Adipocyte (in vitro differentiated cells): ENCODE measurements around the gene FHL2.

Experiments used
- DNase-seq: peaks from one replicate; pipeline ENCODE4 v3.0.0-alpha.2; 2015; ENCODE audit warnings: low read depth
- H3K27me3 ChIP-seq: replicated peaks from 2 replicates; pipeline ENCODE4 v1.7.0; 2013; ENCODE audit warnings: mild to moderate bottlenecking, low read length, moderate library complexity; ENCODE audit not compliant: control insufficient read depth, insufficient read depth
- H3K36me3 ChIP-seq: 2 replicates; pipeline ENCODE4 v1.7.0; 2013; ENCODE audit warnings: low read length, mild to moderate bottlenecking, moderate library complexity; ENCODE audit not compliant: control insufficient read depth, insufficient read depth, severe bottlenecking
- H3K4me1 ChIP-seq: 2 replicates; pipeline ENCODE4 v1.7.0; 2013; ENCODE audit warnings: mild to moderate bottlenecking, low read length, moderate library complexity; ENCODE audit not compliant: control insufficient read depth, insufficient read depth
- H3K4me3 ChIP-seq: 2 replicates; pipeline ENCODE4 v1.7.0; 2013; ENCODE audit warnings: mild to moderate bottlenecking, low read length, moderate library complexity
- H3K9ac ChIP-seq: 2 replicates; pipeline ENCODE4 v1.7.0; 2013; ENCODE audit warnings: mild to moderate bottlenecking, low read length, moderate library complexity
- H3K9me3 ChIP-seq: 2 replicates; pipeline ENCODE4 v1.7.0; 2013; ENCODE audit warnings: mild to moderate bottlenecking, low read length, moderate library complexity; ENCODE audit not compliant: control insufficient read depth

FHL2 gene

DNA sequence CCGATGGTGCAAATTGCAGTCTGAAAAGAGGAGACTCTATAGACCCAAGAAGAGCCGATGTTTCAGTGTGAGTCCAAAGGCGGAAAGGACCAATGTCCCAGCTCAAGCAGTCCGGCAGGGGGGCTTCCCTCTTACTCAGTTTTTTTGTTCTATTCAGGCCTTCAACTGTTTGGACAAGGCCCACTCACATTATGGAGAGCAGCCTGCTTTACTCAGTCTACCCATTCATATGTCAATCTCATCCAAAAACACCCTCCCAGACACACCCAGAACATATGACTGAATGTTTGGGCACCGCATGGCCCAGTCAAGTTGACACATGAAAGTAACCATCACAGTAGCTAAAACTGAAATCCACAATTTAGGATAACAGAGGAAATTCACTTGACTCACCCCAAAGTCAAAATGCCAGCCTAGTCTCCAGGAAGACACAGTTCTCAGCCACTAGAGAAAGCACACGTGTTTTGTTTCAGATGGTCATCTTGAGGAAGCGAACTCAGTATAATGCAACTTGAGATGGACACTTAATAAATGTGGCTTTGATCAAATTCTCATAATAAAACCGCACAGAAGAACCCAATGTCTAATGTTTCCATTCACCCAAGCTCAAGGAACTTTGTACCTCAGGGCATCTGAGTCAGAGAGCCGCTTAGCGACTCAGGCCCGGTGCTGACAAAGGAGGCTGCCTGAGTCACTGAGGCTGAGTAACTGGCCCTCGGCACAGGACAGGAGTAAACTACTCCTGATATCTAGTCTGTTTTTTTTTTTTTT lies 2.4 kb downstream of the FHL2 start:
- H3K4me3 ChIP-seq, result peak overlapping the region; percentile 96
- no peaks in the 10 kb centered on the region for H3K27me3 ChIP-seq
- DNase-seq, result peak; percentile 97
- H3K9ac ChIP-seq, result peak overlapping the region; percentile 98
- H3K36me3 ChIP-seq, result peaks cover 20% of the 10 kb centered on the region
- H3K4me1 ChIP-seq, result peaks cover 45% of the 10 kb centered on the region
- H3K9me3 ChIP-seq, result no peaks in the 10 kb centered on the region

DNA sequence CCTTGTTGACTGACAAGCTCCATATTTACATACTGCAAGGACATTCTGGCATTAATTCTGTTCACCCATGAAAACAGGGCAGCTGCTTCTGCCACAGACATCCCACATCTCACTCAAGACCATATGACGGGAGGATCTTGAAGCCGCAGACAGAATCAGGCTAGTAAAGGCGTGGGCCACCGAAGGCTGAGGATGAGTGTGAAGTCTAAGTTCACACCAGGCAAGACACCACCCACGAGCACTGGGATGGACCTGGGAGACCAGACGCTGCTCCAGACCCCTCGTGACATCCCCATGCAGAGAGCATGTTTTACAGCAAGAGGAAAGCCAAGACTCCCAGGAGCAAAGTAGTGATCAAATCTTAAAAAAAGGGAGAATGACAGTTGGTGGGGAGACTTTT lies 3.2 kb downstream of the FHL2 start:
- H3K9me3 ChIP-seq, result no peaks in the 10 kb centered on the region
- DNase-seq, result no peak
- no peaks in the 10 kb centered on the region for H3K27me3 ChIP-seq
- peak overlapping the region; percentile 96 for H3K4me3 ChIP-seq
- peaks cover 24% of the 10 kb centered on the region for H3K36me3 ChIP-seq
- peaks cover 50% of the 10 kb centered on the region for H3K4me1 ChIP-seq
- H3K9ac ChIP-seq, result peak overlapping the region; percentile 98

DNA sequence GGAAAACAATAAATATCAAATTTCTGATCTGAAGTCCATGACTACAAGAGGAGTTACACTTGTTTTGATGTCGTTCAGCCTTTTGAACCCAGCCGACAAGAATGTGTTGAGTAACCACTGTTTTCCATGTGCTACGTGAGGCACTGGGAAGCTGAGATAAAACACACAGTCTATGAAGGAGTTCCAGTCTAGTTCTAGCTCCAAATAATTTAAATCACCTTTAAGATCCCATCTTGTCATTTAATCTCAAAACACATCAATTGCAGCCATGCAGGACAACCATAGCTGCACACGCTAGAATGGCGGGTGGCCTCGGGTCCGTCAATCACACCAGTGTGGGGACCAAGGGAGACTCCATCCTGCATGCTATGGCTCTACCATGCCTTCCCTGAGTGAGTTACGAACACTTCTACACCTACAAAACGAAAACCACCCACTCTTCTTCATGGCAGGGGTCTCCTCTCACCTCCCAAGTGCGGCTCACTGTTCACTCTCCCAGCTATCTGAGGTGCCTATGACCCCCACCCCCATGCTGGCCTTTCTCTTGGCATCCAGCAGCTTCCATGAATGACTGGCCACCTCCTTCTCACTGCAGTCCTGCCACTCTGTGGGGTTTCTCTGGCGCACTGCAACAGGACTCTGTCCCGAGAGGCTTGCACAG lies 3.8 kb downstream of the FHL2 start:
- Histone ChIP-seq H3K36me3 (peaks cover 24% of the 10 kb centered on the region), H3K4me3 (peak overlapping the region; percentile 96), H3K27me3 (no peaks in the 10 kb centered on the region), H3K4me1 (peaks cover 50% of the 10 kb centered on the region), H3K9ac (peak overlapping the region; percentile 98), H3K9me3 (no peaks in the 10 kb centered on the region)
- DNase-seq, result peak; percentile 66

- peak overlapping the region; percentile 18 for H3K9ac ChIP-seq
- no peaks in the 10 kb centered on the region for H3K9me3 ChIP-seq
- peaks cover 61% of the 10 kb centered on the region for H3K4me1 ChIP-seq
- peaks cover 27% of the 10 kb centered on the region for H3K36me3 ChIP-seq
- DNase-seq, result peak; percentile 84
- no peaks in the 10 kb centered on the region for H3K27me3 ChIP-seq
- peak overlapping the region; percentile 39 for H3K4me3 ChIP-seq
These were observed 5.3 kb downstream of the FHL2 start for GRCh38 chr2:105393373-105394055.

DNA sequence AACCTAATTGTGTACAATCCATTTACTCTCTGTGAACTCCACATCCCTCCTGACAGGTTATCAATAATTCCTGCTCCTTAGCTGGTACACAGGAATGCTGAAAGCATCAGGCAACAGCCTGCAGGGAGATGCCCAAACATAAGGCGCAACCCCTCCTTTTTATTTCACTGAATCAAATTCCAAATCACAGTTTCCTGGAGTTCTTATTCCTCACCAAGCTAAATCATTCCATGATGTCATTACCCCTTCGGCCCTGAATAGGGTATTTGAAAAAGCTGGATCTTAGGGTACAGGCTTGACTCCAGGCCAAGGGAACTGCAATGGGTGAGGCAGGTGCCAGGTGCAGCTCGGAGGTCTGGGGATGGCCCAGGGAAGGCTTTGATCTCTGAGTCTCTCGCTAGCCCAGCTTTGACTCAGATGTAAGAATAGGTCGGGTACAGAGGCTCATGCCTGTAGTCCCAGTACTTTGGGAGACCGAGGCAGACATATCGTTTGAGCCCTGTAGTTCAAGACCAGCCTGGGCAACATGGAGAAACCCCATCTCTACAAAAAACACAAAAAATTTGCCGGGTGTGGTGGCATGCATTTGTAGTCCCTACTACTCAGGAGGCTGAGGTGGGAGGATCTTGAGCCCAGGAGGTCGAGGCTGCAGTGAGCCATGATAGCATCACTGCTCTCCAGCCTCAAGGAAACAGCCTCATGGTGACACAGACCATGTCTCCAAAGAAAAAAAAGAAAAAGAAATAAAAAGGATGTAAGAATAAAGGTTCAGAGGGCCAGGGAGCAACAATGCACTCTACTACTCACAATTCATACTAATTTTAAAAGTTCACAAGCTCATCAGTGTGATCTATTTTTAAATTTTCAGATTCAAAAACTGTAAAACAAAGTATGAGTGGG lies 6.8 kb downstream of the FHL2 start:
- no peaks in the 10 kb centered on the region for H3K27me3 ChIP-seq
- no peak overlapping the region for H3K4me3 ChIP-seq
- DNase-seq, result no peak
- peak overlapping the region; percentile 35 for H3K9ac ChIP-seq
- H3K9me3 ChIP-seq, result no peaks in the 10 kb centered on the region
- H3K4me1 ChIP-seq, result peaks cover 64% of the 10 kb centered on the region
- peaks cover 32% of the 10 kb centered on the region for H3K36me3 ChIP-seq

- Histone ChIP-seq H3K4me3 (no peak overlapping the region), H3K36me3 (peaks cover 34% of the 10 kb centered on the region), H3K4me1 (peaks cover 62% of the 10 kb centered on the region), H3K9me3 (no peaks in the 10 kb centered on the region), H3K27me3 (no peaks in the 10 kb centered on the region), H3K9ac (peak overlapping the region; percentile 35)
- no peak for DNase-seq
These were observed 7.7 kb downstream of the FHL2 start for GRCh38 chr2:105391058-105391627.

DNA sequence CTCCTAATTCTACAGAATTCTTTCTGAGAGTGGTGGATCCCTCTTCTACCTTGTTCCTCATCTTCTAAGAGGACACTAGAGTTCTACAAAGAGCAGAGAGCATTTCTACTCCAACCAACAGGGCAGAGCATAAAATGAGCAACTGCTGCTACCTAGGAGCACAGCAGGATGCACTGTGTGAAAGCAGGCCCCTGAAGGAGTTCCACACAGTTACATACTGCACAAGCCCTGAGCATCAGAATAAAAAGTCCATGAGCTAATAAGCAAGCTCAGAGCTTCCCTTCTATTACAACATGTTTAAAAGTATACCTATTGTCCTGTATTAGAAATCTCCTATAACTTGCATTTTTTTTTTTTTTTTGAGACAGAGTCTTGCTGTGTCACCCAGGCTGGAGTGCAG lies 8.4 kb downstream of the FHL2 start:
- no peak overlapping the region for H3K4me3 ChIP-seq
- H3K9me3 ChIP-seq, result no peaks in the 10 kb centered on the region
- H3K4me1 ChIP-seq, result peaks cover 55% of the 10 kb centered on the region
- H3K27me3 ChIP-seq, result no peaks in the 10 kb centered on the region
- H3K9ac ChIP-seq, result no peak overlapping the region
- peaks cover 38% of the 10 kb centered on the region for H3K36me3 ChIP-seq
- no peak for DNase-seq

- Histone ChIP-seq H3K4me3 (no peak overlapping the region), H3K9me3 (no peaks in the 10 kb centered on the region), H3K36me3 (peaks cover 48% of the 10 kb centered on the region), H3K4me1 (peaks cover 47% of the 10 kb centered on the region), H3K9ac (peak overlapping the region; percentile 77), H3K27me3 (no peaks in the 10 kb centered on the region)
- DNase-seq, result peak; percentile 93
These were observed 9.9 kb downstream of the FHL2 start for GRCh38 chr2:105388971-105389381.

DNA sequence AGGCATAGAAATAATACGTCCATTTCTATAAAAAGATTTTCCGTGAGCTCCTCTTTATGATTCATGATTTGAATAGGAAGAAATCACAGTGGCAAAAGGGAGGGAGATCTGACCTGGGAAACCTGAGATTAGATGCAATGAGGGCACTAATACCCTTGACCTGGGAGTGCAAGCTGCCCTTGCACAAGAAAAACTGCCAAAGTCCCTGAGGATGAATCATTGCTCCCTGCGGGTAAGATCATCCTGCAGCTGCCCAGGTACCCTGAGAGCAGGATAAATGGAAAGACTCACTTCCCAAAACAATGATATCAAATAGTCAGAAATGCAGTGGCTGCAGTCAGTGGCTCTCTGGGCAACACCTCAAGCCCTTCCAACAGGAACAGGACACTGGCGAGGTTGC lies 11.6 kb downstream of the FHL2 start:
- H3K4me3 ChIP-seq, result no peak overlapping the region
- H3K27me3 ChIP-seq, result no peaks in the 10 kb centered on the region
- no peak overlapping the region for H3K9ac ChIP-seq
- H3K4me1 ChIP-seq, result peaks cover 35% of the 10 kb centered on the region
- DNase-seq, result no peak
- H3K9me3 ChIP-seq, result no peaks in the 10 kb centered on the region
- H3K36me3 ChIP-seq, result peaks cover 54% of the 10 kb centered on the region

- Histone ChIP-seq H3K4me1 (peaks cover 28% of the 10 kb centered on the region), H3K9me3 (no peaks in the 10 kb centered on the region), H3K36me3 (peaks cover 62% of the 10 kb centered on the region), H3K9ac (no peak overlapping the region), H3K4me3 (no peak overlapping the region), H3K27me3 (no peaks in the 10 kb centered on the region)
- no peak for DNase-seq
These were observed 12.9 kb downstream of the FHL2 start for GRCh38 chr2:105385731-105386540.
